GM19240 (cell line): Measurements from ENCODE around the gene GSTO2.

Experiments
- DNase-seq: peaks from one replicate; pipeline ENCODE4 v3.0.0; 2011; ENCODE audit warnings: low spot score; ENCODE audit not compliant: insufficient read length

GSTO2 gene

GRCh38 chr10:104307576-104308438 lies 38.8 kb downstream of the GSTO2 start:
- DNase-seq, result no peak

GRCh38 chr10:104308439-104308903 lies 39.5 kb downstream of the GSTO2 start:
- DNase-seq, result peak; percentile 69

GRCh38 chr10:104309980-104310978 lies 41.3 kb downstream of the GSTO2 start:
- no peak for DNase-seq

DNA sequence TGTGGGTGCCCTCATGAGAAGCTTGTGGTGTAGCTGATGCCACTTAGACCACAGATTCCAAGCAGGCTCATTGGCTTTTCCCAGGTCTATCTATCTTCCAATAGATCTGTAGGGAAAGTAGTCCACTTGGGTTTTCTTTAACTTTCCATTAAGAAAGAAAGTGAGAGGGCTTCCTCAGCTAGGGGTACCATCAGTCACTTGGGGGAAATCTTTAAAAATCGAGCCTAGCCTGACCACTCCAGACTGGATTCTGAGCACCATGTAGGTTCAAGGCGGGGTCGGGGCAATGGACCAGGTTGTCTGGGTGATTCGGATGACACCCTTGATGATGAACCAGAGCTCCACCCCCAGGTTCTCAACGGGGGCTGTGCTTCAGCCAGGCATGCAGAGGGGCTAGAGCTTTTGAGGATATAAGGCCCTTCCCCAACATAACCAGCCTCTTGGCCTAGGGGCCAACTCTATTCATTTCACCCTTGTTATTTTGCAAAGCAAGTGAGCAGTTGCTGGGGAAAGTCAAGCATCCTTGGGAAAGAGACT lies 42.3 kb downstream of the GSTO2 start:
- DNase-seq, result no peak

GRCh38 chr10:104314591-104315485 lies 45.9 kb downstream of the GSTO2 start:
- DNase-seq, result no peak

DNA sequence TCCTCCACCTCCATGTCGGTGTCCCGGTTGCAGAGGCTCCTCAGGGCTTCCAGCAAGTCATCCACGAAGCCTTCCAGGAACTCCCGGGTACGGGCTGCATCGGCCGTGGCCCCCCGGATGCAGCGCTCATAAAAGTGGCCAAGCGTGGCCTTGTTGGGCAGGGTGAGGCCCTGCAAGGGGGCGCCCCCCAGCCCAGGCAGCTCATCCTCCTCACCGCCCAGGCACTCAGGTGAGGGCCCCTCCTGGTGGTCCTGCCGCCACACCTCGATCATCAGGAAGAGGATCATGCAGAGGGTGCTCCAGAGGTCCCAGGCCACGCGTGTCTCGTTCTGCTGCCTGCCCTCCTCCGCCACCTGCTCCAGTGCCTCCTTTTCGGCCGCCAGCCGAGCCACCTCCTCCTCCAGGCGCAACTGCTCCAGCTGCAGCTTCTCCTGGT lies 46.5 kb downstream of the GSTO2 start:
- DNase-seq, result no peak

DNA sequence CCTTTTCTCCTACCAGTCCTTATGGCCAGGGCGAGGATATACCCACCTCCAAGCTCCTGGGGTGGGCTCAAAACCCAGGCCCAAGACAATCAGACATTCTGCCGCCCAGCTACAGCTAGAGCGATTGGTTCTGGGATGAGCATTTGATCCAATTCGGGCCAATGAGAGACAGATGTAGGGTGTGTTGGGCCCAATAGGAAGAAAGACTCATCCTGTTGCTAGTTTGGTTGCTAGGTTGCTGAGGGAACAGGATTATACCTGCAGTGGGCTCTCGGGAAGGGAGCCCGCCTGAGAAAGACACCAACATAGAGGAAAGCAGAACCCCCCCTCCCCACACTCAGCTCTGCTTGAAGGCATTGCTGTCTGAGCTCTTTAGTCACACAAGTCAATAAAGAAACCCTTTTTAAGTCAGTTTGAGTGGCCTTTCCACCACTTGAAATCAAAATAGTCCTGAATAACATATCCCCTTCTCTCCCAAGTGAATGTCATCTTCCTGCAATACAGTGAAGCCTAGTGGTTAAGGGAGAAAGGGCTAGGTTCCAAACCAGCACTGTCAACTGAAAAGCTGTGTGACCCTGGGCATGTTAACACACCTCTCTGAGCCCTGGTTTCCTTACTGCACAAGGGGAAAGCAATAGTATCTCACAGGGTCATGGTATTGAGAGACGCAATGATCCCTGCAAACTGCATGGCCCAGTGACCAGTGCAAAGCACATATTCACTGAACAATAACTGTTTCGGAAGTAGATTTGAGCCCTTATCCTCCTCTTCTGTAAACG lies 47.5 kb downstream of the GSTO2 start:
- DNase-seq, result no peak

- no peak for DNase-seq
Observed at GRCh38 chr10:104317269-104317710, 48.3 kb downstream of the GSTO2 start.

DNA sequence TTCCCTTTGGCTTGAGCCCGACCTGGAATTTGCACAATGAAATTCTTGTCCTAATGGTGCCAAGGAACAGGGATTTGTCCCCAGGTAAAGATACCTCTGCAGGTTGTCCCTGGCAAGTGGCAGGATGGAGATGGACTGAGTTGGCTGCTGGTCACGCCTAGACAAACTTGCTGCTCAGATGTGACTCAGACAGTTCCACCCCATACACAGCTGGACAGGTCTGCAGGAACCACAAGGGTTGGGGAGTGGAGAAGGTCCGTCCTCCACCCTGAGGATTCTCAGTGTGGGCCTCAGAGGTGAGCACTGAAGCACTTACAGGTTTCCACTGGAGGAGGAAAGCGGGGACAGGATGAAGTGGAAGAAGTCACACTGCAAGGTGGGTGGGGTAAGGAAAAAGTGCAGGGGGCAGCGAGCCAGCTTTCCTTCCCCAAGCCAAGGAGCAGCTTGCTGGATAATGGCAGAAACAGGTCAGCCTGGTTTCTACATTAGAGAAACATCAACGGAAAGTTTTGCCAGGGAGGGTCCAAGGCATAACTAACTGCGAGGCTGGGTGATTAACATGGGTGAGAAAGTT lies 48.8 kb downstream of the GSTO2 start:
- no peak for DNase-seq

DNA sequence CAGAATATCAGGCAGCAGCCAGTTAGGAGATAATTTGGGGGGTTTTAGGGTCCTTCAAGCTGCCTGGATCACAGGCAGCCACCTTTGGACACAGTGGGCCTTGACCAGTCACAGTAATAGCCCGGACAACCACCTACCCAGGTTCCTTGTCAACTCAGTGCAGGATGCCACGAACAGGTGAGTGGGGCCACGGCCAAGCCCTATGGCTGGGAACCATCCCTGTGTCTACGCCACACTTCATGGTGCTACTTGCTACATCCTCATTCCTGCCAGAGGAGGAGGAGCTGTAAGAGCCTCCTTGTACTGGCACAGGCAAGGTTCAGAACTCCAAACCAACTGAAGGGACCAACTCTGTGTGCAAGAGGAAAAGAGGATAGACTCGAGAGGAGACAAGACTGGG lies 49.3 kb downstream of the GSTO2 start:
- DNase-seq, result no peak

DNA sequence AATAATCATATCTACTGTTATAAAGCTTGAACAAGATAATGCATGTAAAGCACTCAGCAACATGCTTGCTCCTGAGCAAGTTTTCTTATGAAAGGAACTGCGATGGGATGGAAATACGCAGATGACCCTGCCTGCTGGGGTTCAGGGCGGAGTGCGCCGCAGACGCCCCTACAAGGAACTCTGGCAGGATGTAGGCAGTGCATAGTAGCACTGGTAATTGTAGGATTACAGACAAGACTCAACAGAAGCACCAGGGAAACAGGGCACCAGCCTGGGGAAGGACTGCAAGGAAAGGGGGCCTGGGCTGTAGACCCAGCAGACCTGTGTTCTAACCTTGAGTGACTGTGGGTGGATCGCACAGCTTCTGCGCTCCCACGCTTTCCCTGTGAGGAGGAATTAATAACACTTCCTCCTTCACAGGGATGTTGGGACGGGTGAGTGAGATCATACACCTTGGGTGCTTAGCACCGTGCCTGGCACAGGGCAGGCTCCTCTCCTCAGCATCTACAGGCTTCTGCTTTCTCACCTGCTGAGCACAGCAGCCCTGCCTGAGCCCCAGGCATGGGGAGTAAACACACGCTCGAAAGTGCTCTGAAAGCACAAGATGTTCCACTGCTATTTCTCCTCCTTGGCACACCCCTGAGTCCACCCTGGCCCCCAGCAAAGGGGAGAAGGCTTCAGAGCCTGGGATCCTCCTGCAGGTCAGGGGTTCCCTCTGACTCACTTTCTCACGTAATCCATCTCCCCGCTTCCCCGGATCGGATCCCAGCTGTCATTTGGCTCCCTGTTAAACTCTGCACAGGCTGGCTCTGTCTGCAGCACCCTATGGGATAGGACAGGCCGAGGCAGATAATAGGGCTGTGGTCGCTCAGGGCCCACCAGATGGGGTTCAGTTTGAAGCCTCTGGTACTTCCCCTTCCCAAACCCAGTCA lies 50.1 kb downstream of the GSTO2 start:
- no peak for DNase-seq

DNA sequence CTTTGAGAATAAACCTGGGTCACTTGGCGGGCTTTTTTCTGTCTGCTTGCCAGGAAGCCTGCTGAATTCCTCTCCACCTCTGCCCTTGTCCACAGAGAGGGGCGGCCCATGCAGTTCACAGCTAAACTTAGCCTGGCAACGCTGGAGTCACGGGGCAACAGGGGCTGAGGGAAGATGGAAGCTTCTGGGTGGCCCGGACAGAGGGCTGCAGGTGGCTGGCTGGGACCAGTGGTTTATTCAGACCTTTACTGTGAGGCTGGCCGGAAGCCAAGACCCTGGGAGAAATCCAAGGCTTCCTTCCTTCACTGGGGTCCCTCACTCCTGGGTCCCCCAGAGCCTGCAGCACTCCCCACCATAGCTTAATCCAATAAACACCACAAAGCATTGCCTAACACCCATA lies 52.2 kb downstream of the GSTO2 start:
- no peak for DNase-seq

DNA sequence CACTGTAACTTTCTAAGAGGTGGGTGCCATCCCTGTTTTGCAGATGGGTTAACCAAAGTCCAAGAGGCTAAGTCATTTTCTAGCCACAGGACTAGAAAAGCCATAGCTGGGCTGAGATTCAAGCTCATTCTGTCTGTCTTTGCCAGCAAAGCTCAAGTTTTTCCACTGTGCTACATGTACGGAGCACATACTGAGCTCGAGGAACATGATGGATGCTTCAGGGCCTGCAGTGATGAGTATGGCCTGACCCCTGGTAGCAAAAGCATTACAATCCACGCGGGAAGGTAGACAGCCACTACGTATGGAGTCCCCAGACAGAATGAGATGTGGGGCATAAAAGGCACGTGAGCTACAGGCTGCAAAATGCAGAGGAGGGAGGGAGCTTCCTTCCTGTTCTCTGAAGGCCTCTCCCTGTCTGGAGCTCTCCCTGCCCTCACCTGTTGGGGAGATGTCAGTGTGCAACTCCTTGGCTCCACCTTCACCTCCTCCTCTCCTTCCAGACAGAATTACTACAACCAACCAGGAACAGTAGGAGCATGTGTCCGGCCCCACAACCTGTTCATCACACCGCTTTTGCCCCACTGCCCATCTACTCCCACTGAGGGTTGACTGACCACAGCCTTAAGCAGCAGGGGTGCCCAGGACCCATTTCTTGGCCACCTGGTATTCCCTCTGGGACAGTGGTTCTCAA lies 52.9 kb downstream of the GSTO2 start:
- no peak for DNase-seq

- DNase-seq, result no peak
Observed at GRCh38 chr10:104322416-104322782, 53.4 kb downstream of the GSTO2 start.

DNA sequence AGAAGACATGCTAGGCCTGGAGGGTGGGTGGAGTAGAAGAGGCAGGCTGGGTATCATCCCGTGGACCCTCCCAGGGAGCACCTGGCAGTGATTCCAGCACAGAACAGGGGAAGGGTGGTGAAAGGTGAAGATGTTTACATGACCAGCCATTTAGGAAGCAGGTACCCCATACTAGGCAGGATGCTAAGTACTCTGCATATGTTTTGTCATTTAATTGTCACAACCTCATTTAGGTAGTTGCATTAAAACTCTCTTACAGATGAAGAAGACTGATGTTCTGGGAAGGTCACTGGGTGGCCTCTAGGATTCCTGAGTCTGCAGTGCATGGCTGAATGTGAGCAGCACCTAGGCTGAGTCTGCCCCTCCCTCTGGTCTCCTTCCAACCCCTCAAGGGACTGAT lies 54.1 kb downstream of the GSTO2 start:
- no peak for DNase-seq

GRCh38 chr10:104323760-104324201 lies 54.8 kb downstream of the GSTO2 start:
- DNase-seq, result no peak

GRCh38 chr10:104324221-104324686 lies 55.3 kb downstream of the GSTO2 start:
- DNase-seq, result no peak

DNA sequence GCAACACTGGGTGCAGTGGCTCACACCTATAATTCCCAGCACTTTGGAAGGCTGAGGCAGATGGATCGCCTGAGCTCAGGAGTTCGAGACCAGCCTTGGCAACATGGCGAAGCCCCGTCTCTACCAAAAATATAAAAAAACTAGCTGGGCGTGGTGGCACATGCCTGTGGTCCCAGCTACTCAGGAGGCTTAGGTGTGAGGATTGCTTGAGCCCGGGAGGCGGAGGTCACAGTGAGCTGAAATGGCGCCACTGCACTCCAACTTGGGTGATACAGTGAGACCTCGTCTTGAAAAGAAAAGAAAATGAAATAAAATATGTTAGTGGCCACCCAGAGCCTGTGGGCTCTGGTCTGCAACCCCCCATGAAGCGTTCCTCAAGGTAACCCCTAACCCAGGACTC lies 55.9 kb downstream of the GSTO2 start:
- DNase-seq, result no peak
